ENCODE results near the gene INSIG2. TPM values are rescaled to one million over a fixed set of nuclear protein-coding genes. Genes with fewer than 3 reads are reported as not detected.

Gene INSIG2
- total RNA-seq, 6 donors from 2014 or later, result 10.5 to 33.2 (median 23.5) TPM

DNA sequence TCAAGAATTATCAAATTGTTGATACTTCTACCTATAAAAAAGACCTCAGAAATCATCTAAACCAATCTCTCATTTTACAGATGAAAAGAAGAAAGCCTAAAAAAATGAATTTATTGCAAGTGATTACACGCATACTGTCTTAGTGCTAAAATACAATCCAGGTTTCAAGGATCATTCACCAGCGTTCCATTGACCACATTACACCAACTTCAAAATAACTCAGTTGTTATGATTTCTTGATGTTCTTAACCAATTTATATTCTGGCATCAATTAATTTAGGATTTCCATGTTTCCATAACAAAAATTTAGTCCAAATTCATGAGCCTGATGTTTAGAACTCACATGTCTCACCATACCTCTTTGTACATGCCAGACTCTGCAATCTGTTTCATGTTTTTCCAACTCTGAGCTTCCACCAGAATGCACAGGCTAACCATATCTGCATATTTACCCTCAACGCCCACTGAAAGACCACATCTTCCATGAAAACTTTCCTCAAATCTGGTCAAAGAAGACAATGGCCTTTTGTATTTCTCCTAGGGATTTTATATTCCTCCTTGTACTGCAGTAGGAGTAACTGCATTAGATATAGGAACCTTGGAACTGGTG is 2.1 kb upstream of the INSIG2 start:
- Histone ChIP-seq H3K4me3 (no peak overlapping the region), H3K36me3 (no peaks in the 10 kb centered on the region), H3K27ac (no peak overlapping the region), H3K4me1 (peaks cover 5 to 31% (median 14%) of the 10 kb centered on the region in 4 donors), H3K27me3 (no peaks in the 10 kb centered on the region), H3K9me3 (no peaks in the 10 kb centered on the region)
- 80 to 81% methylated on average over 3 of the region's 3 CpGs for WGBS, 2 donors
- TF ChIP-seq POLR2AphosphoS5 (IDR thresholded peaks at IDR 0.05) (no peak), POLR2A (IDR thresholded peaks at IDR 0.05) (no peak), CTCF (IDR thresholded peaks at IDR 0.05) (no peak), EP300 (IDR thresholded peaks at IDR 0.05) (no peak)
- DNase-seq (no peak), ATAC-seq (ENCODE audit: low FRiP score in 2 of 2) (no peak)

GRCh38 chr2:118089139-118089800 is 999 bp downstream of the INSIG2 start:
- Histone ChIP-seq H3K4me1 (peaks cover 5 to 32% (median 17%) of the 10 kb centered on the region in 4 donors), H3K9me3 (no peaks in the 10 kb centered on the region), H3K27me3 (no peaks in the 10 kb centered on the region), H3K4me3 (peak overlapping the region; percentile 83 to 97 (median 84)), H3K27ac (peak overlapping the region; percentile 69 to 90 (median 81)), H3K36me3 (no peaks in the 10 kb centered on the region)
- 10 to 15% methylated on average over 11 of the region's 11 CpGs for WGBS, 2 donors
- DNase-seq (peak in 1 of 2 donors; percentile 37), ATAC-seq (ENCODE audit: low FRiP score in 2 of 2) (peak; percentile 71 to 84)
- TF ChIP-seq CTCF (IDR thresholded peaks at IDR 0.05) (peak; percentile 11 to 48 (median 30)), POLR2A (IDR thresholded peaks at IDR 0.05) (no peak)

DNA sequence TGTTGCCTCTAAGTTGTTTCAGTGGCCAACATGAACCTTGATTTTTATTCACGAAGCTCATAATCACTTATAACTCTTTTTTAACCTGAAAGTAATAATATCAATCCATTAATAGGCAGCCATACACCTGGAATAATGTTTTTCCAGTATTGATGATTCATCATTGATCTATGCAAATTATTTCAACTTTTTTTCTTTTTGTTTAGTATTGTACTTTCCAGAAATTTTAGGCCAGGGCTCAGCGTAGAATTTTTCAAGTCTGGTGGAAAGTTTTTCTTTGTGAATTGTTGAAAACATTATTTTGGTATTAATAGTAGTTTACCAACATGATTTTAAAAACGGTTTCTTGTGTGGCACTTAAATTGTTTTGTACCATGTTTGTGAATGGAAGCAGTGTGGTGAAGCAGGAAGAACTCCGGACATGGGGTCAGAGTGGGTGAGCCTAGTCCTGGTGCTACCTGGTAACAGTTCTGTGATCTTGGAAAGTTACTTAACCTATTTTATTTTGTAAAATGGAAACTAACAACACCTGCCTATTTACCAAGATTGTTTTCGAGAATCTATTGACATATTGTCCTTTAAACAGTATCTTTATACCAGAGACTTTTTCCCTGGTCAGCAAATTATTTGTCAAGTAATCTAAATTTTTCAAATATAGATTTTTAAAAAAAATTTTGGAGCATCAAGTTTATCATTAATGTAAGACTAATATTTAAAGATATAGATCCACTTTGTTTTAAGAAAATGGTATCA is 2.3 kb downstream of the INSIG2 start:
- no peaks in the 10 kb centered on the region for H3K27me3 ChIP-seq
- H3K36me3 ChIP-seq, result no peaks in the 10 kb centered on the region
- no peak for DNase-seq
- ATAC-seq (ENCODE audit: low FRiP score in 2 of 2), result no peak
- H3K9me3 ChIP-seq, result no peaks in the 10 kb centered on the region
- H3K27ac ChIP-seq, result no peak overlapping the region
- WGBS, 2 donors, result 75 to 77% methylated on average over 5 of the region's 5 CpGs
- no peak overlapping the region for H3K4me3 ChIP-seq
- peaks cover 14 to 42% (median 25%) of the 10 kb centered on the region in 4 donors for H3K4me1 ChIP-seq
- no peak for TF ChIP-seq CTCF (IDR thresholded peaks at IDR 0.05)
- TF ChIP-seq EP300 (IDR thresholded peaks at IDR 0.05), result no peak
- TF ChIP-seq POLR2AphosphoS5 (IDR thresholded peaks at IDR 0.05), result no peak
- TF ChIP-seq POLR2A (IDR thresholded peaks at IDR 0.05), result no peak

DNA sequence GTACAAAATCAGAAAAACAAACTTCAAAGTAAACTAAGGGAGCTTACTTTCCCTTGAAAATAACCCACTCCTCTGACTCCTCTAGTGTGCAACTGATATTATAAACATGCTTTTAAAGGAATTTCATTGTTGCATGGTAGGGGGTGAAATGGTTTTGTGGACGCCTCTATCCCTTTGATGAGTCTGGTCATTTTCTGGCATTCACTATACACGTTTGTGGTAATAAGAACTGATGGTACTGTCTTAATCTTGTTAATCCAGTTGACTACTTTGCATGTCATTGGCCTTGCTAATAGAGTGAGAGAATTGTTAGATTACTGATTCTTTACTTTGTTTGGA is 2.8 kb downstream of the INSIG2 start:
- Histone ChIP-seq H3K4me3 (no peak overlapping the region), H3K9me3 (no peaks in the 10 kb centered on the region), H3K36me3 (no peaks in the 10 kb centered on the region), H3K4me1 (peaks cover 15 to 44% (median 25%) of the 10 kb centered on the region in 4 donors), H3K27ac (no peak overlapping the region), H3K27me3 (no peaks in the 10 kb centered on the region)
- no peak for DNase-seq
- no peak for TF ChIP-seq CTCF (IDR thresholded peaks at IDR 0.05)
- no peak for TF ChIP-seq POLR2AphosphoS5 (IDR thresholded peaks at IDR 0.05)
- TF ChIP-seq EP300 (IDR thresholded peaks at IDR 0.05), result no peak
- no peak for TF ChIP-seq POLR2A (IDR thresholded peaks at IDR 0.05)
- WGBS, 2 donors, result 77 to 83% methylated on average over 2 of the region's 2 CpGs
- no peak for ATAC-seq (ENCODE audit: low FRiP score in 2 of 2)
